GM18507 (cell line): ENCODE data around the gene POLQ.
"Not testable (repeated sequence)": the region's sequence is repeated elsewhere in the genome, so short reads cannot be mapped to it uniquely, and the experiment has no call there.

Experiments
- DNase-seq: peaks from one replicate; pipeline ENCODE4 v3.0.0; 2011; ENCODE audit warnings: low read depth; ENCODE audit not compliant: insufficient read length; ENCODE audit errors: extremely low spot score
- FAIRE-seq: peaks from 2 replicates; lab custom pipeline; 2011; peaks lifted over from hg19 to GRCh38; lab: Jason Lieb, UNC

POLQ gene

DNA sequence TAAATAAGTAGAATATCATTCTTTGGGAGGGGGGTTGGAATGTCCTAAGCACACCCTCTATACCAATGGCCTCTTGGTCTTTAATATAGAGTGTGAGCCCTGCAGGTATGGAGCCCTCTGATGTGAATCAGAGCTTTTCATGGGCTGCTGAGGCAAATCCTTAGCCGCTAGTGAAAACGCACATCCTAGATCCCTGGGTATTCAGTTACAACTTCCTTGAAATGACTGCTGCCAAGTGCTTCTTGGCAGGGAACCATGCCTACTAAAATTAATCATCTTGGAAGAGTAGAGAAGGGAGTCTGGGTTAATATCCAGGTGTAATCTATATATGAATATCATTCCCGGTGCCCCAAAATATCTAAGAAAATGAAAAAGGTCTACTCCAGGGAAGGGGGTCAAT, 109.1 kb downstream of the POLQ start:
- DNase-seq, result no peak
- no peak for FAIRE-seq

DNA sequence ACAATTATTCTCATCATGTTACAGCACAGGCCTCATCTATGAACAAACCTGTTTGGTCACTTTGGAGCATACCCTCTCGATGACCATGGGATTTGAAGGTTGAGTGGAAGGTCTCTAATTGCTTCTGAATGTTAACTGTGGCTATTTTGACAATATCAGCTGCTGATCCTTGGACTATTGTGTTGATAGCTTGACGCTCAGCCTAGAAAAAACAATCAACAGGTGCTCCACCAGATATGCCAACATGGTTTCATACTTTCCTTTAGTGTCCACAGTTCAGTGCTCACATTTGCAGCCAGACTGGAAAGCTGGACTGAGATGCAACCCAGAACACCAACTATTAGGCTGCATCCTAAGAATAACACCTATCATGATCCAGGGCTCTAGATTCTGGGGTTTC, 109.7 kb downstream of the POLQ start:
- FAIRE-seq, result no peak

DNA sequence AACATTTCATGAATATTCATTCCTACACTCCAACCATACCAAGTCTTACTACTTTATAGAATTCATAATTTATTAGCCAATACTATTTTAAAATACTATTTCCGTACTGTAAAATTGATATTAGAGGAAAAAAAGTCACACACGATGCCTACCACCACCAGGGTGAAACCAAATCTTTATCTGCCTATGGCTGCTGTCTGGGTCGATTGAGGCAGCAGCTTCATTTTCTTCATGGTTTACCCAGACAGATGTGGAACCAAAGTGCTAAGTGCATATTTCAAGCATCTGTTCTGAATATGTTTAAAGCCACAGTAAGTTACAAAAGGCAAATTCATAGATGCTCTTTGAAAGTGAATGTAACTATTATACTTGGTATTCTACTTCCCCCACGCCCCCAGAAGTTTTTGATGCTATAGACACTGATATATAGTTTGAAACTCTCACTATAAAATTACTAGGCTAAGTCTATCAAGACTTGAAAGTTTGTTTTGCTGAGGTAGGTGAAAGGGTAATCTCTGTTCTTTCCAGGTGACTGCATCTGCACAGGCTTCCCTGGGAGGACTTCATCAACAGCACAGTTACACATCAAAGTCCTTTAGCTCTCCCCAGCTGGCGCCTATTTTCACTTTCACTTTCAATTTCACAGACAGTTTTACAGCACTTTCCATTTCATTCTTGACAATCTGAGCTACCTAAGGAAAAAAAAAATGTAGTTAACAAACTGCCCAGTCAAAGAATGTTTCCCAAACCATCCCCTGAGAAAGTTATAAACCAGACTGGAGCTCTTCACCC, 113.9 kb downstream of the POLQ start:
- FAIRE-seq (peak; percentile 90), DNase-seq (peak; percentile 43)

More for the DNA sequence above, 109.7 kb downstream of the POLQ start:
- DNase-seq, result no peak

DNA sequence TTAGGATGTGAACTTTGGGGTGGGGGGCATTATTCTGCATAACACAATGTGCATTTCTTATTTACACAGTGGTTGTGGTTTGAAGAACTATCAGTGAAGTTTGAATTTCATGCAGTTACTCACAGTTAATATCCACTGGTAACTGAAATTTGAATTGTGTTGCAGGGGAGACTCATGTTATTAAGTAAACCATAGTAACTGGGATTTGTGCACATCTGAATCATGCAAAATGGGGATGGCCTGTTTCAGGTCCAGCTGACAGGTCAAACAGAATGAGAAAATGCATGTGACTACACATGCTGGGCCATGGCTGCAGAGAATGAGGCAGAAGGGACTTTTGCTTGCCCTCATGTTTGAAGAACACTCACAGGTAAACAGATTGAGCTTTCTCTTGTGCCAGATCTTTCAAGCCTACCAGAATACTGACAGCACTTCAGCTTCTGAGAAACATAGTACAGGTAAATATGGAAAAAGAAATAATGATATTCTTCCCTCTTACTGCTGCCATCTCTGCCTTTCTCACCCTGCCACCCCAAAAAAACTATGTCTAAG, 115.0 kb downstream of the POLQ start:
- FAIRE-seq (no peak), DNase-seq (no peak)

DNA sequence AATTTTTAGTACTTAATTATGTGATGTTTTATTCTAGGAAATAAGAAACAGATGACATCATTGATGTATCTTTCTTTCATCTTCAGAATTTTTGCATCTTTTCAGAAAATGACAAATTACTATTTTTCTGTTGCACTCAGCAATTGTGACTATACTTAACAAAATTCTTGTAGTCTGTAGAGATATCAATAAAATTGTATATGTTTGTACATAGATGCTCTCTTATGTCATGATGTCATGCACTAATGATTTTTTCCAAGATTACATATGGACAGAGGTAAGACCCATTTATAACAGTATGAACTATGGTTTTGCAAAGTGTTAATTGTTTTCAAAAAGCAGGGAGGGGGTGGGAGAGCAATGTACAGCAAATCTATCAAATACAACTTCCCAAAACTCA, 121.2 kb downstream of the POLQ start:
- DNase-seq (no peak), FAIRE-seq (no peak)

DNA sequence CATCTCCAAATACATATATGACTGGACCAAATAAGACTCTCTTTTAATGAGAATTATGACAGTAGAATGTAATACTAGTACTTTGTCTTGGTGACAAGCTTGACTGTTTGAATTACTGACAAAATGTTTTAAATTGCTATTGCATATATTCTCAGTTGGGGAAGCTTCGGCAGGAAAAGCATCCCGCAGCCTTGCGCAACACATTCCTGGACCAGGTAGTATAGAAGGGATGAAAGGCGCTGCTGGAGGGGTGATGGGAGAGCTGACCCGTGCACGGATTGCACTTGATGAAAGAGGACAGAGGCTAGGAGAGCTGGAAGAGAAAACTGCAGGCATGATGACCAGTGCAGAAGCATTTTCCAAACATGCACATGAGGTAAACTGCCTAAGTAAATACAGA, 127.6 kb downstream of the POLQ start:
- DNase-seq (no peak), FAIRE-seq (no peak)

DNA sequence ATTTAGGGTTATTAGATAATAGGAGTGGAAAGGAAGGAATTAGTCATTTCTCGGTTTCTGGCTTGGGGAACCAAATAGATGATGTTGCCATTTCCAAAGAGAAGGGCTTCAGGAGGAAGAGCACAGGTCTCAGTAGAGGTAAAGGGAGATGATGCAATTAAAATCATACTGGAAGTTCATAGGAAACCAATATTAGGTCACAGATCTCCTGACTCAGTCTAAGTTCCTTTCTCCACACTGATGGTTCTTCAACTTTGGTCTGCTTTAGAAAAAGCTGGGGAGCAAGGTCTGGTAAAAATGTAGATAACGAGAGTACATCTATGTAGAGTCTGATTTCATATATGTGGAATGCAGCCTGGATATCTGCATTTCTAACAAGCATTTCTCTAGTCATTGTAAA, 130.9 kb downstream of the POLQ start:
- FAIRE-seq, result no peak
- no peak for DNase-seq

DNA sequence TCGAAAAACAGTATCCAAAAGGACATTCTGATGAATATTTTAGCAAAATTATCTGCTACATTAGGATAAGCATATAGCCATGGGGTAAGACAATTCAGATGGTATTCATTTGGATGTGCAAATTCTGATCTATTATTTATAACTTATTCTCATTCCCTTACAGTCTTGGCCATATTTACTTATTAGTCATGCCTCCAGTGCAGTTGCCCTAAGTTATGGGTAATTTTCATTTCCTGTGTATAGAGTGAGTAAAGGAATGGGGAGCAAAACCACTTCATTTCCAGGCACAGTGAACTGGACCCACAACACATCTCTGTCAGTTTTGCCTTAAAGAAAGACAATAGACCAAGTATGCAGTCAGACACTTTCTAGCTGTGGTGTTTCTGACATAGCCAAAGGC, 134.3 kb downstream of the POLQ start:
- FAIRE-seq, result no peak

DNA sequence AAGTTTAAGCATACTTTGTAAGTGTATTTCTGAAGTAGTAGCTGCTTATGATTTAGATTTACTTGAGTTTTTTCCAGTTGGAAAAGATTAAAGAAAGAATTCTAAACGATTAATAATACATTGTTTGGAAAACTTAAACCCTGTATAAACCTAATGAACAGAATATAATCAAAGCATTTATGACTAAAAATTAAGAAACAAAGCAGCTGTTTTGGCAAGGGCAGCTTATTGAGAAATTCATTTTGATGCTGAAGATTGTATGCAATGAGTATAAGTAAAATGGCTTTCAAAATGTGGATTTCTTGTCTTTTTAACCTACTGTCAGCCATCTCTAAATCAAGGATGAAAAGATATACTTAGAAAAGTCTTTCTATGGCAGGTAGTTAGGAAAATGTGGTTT, 140.2 kb downstream of the POLQ start:
- DNase-seq (no peak), FAIRE-seq (no peak)

More for the DNA sequence above, 134.3 kb downstream of the POLQ start:
- DNase-seq, result no peak

DNA sequence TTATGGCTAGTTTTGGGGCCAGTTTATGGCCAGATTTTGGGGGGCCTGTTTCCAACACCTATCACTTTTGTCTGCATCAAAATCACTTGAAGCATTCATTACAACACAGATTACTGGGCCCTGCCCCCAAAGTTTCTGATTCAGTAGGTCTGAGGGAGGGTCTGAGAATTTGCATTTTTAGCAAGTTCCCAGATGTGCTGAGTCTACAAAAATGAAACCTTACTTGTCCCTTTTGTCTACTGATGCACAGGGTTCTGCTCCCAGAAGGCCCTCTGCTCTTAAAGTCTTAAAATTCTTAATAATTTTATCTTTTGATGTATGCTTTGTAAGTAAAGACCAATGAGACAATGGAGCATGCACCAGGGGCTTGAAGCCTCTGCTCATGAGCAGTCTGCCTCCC, 146.0 kb downstream of the POLQ start:
- DNase-seq (no peak), FAIRE-seq (no peak)

DNA sequence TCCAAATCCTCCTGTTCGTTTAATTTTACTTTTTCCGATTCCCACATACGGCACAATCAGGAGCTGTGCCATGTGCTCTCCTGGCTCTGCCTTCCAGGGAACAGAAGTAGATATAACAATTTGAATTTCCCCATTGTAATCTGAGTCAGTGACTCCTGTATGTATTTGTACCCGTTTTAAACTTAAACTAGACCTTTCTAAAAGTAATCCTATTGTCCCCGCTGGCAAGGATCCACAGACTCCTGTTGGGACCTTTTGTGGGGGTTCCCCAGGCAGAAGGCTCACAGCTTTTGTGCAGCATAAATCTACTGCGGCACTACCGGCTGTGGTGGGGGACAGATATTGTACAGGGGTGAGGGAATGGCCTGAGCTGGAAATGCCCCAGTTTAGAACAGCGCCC, 147.7 kb downstream of the POLQ start:
- DNase-seq, FAIRE-seq: not testable (repeated sequence)

DNA sequence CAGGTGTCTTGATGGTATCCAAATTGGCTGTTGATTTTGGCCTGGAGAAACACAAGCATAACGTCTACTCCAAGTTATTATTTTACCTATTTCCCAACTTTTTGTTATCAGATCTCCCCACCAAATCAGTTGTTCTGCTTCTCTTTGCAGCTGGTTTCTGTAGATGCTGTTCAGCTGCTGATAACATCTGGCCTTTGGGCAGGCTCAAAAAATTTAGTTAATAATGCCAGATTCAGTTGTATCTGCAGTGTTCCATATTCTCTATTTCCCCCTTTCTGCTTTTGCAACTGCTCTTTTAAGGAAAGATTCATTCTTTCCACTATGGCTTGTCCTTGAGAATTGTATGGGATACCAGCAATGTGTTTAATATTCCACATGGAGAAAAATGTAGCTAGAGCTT, 149.8 kb downstream of the POLQ start:
- DNase-seq, FAIRE-seq: not testable (repeated sequence)

DNA sequence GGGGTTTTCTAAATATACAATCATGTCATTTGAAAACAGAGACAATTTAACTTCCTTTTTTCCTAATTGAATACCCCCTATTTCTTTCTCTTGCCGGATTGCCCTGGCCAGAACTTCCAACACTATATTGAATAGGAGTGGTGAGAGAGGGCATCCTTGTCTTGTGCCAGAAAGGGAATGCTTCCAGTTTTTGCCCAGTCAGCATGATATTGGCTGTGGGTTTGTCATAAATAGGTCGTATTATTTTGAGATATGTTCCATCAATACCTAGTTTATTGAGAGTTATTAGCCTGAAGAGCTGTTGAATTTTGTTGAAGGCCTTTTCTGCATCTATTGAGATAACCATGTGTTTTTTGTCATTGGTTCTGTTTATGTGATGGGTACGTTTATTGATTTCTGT, 157.5 kb downstream of the POLQ start:
- not testable (repeated sequence) for DNase-seq, FAIRE-seq
